CD4-positive, alpha-beta T cell treated with Interleukin-10 for 1 hour (primary cell): Measurements from ENCODE around the gene GNAQ.

Experiments used
- DNase-seq: peaks from one replicate; pipeline ENCODE4 v3.0.0-alpha.2; 2020

GNAQ gene

DNA sequence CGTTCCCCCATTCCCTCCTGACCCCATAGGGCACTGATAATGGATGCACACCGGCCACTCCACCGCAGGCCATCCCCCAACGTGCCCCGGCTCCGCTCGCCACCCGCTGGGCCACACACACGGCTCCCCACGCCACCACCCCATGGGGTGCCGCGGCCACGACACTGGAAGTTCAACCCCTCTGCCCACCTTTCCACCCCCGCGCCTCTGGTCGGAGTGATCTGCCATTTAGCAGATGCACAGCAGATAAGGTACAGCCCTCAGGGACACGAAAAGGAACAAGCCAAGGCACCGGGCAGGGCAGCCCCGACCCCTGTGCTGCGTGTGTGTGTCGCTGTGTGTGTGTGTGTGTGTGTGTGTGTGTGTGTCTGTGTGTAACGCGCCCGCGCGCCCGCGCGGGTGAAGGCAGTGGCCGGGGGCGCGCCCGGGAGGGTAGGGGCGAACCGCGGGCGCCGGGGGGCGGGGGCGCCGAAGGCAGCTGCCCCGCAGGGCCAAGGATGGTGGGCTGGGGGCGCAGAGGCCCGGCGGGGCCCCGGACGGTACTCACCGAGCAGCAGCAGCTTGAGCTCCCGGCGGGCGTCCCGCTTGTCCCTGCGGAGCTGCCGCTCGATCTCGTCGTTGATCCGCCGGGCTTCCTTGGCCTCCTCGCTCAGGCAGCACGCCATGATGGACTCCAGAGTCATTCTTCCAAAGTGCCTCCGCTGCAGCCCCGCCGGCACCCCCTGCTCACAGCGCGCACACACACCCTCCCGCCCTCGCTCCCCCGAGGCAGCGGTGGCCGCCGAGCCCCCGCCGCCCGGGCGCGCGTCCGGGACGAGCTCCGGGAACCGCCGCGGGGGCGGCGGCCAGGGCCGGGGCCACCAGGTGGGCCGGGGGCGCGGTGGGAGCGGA is 813 bp downstream of the GNAQ start:
- DNase-seq: peak; percentile 73

DNA sequence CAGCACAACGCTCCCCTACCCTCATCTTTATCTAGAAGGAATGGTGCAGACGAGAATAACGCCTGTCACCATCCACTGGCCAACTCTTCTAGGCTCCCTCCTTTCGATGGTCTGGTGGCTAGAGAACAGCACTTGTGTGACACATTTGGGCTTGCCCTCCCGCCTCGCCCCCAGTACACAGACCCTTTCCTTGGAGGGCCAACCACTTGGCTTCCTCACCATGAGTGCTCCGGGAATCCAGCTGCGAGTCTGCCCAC is 1.4 kb downstream of the GNAQ start:
- peak; percentile 36 for DNase-seq

DNA sequence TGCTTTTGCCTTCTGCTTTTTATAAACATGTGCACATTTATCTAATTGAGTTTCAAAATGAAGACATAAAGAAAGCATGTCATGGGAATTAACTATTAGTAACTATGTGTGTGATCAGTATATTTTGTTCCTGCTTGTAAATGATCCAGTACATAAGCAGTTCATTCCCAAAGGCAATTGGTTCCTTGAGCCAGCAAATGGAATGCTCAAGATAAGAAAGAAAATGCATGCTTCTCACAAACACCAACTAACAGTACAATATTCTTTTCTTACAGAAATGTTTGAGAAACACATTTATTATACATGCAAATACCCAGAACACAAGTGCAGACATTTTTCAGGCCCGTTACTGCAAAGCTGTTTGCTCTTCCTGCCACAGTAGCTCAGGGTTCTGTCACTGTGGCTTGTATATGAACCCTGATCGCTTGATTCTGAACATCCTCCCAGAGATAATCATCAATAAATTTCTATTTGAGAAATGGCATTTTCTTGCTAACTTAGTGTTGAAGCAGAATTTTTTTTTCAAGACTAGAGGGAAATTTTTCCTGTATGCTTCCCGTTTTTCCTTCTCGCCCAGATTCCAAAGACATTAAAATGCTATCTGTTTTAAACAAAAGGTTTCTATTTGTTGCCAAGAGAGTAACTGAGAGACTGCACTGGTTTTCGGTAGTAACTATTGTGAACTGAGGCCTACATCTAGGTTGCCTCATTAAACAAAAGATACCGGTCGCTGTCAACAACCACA is 1.9 kb downstream of the GNAQ start:
- DNase-seq: peak; percentile 25

DNA sequence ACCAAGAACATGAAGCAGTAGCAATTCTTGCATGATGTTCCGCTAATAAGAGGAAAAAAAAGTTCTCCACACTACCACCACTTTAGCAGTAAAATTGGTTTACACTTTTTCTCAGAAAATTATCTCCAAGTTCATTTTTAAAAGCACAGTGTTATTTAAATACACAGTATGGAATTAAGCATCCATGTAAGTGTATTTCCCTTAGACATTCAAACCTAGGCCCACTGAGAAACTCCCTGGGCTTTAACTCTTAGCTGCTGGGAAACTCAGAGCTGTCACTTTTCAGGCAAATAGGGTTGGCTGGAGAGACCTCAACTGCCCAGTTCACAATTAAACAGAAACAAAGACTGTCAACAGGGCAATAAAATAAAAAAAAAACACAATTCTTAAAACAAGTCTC is 2.7 kb downstream of the GNAQ start:
- DNase-seq: no peak

DNA sequence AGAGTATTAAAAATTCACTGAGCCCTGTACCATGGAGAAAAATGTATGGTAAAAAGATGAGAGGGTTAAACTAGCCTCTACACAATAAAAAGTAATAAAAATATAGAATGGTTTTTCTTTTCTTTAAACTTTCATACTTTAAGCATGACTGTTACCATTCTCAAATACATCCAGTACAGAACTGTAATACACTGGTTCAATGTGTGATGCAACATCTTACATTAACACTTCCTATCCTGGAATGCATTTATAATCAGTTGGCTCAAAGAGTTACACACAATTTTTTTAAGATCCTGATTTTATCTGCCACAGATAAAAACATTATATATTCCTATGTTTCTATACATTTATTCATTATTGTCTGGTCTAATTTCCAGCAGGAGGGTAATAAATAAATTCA is 4.7 kb downstream of the GNAQ start:
- no peak for DNase-seq

DNA sequence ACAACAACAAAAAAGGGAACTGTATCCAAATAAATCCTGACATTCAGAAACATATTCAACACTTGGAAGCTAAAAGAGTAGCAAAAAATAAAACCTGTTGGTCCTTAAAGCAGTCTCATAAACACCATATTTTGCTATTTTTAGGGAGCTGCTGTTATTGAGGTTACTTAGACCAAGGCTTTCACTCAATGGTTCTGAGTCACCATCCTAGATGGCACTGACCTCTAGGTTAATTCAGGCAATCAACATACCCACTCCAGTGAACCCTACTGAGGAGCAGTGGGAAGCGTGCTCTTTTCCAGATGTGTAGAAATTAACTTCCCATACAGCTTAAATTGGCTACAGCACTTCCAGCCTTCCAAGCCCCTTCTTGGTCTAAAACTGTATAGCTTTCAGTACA is 5.2 kb downstream of the GNAQ start:
- DNase-seq: no peak

DNA sequence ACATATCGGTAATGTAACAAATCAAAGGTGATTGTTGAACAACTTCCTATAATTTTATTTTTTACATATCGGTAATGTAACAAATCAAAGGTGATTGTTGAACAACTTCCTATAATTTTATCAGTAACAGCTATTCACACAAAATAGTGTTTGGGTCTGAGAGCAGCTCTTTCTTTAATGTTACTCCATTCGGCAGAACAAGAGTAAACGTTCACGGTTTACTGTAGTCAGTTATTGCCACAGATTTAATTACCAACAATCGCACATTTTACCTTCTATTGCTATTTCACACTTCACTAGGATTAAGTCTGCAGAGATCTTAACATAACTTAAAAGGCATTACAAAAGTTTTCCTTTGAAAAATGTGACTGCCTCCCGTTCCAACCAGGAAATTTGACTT is 6.4 kb downstream of the GNAQ start:
- DNase-seq: no peak

DNA sequence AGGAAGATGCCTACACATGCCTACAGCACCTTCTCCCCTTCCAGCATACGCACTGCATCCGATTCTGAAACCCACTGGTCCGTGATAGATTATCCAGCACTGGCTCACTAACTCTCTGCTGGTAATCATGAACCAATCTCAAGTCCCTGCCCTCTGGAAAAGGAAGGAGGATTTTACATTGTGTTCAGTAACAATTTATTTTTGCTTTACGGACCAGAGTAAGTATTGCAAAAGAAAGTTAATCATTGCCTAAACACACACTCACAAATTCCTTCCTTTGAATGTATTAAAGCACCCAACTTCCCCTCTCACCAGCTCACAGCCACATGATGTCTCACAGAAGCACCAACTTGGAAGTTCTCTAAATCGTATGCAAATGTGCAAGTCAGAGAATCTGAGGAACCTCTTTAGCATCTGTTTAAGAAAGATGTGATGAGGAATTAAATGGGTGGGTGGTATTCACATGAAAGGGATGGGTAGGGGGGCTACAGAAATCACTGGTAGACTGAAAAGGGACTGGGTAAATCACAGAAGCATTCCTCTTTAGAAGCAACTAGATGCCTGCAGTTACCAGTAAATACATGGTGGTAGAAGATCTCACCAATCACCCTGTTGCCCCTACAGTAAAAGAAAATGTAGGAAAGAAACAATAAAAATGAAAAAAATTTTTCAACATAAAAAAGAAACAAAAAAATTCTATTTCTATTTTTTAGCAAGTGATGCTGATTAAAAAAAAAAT is 8.4 kb downstream of the GNAQ start:
- DNase-seq: peak; percentile 18

DNA sequence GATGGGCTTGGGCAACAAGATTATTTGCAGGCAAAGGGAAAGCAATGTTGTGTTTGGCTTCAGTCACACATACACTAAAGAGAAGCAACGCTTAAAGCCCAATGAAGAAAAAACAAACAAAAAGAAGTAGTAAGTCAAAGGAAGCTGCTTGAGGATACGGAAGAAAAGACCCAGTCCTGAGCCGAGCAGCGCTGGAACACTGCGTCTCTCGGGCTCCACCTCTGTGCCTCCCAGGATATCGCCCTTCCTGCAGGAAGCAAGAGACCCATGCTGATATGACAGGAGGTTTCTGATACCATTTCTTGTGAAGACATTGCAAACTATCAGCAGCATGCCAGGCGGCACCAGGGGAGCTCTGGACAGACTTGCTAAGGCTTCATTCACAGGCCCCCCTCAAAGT is 9.9 kb downstream of the GNAQ start:
- no peak for DNase-seq

DNA sequence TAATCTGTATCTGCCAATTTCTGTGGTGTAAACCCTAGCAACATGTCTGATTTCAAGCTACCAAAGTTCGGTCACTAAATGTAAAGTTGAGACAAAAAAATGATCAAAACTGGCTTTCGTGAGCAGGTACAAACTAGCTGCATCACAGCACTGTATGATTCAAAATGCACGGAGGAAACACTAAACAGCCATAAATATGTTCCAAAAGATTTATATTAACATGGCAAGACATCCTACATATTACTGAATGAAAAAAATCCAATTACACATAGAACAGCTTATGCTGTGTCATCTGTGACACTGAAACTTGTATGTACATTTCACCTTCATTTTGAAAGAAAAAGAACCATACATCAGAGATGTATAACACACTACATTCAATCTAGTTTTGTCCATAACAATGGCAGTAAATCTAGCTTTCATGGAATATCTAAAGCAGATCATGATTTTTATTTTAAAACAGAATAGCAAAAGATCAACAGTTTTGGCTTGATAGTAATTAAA is 14.4 kb downstream of the GNAQ start:
- DNase-seq: no peak

DNA sequence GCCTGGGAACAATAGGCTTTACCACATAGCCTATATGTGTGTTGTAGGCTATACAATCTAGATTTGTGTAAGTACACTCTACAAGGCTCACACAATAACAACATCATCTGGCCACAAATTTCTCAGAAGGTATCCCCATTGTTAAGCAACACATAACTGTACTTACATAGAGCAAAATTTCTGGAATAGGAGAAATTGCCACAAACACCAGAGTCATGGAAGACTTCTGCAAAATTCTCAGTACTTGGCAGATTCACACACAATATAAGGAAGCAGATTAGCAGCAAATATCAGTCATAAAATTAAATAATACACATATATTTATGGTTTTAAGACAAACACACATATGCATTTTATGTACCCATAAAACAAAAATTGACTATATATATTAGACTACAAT is 16.4 kb downstream of the GNAQ start:
- no peak for DNase-seq

DNA sequence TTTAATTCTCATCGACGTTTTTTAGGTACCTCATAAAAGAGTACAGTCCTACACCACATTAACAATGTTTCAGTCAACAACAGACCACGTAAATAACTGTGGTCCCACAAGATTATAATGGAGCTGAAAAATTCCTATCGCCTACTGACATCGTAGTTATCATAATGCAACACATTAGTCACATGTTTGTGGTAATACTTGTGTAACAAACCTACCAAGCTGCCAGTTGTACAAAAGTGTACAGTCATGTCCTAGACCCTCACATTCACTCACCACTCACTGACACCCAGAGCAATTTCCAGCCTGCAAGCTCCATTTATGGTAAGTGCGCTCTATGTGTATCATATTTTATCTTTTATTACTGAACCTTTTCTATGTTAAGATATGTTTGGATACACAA is 16.8 kb downstream of the GNAQ start:
- DNase-seq: no peak

DNA sequence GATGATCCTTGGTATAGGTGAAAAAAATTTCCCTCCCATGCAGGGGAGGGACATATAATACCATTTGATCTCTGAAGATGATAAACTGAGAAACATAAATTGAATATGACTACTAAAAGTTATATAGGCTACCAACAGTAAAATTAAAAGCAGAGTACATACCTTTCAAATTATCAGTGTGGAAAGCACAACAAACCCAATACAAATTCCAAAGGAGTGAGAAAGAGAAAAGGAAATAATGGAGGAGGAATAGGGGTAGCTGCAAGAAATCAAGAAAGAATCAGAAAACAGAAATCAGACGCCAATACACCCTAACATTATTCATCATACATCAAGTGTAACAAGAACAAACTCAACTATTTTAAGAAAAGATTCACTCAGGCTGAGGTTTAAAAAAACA is 17.7 kb downstream of the GNAQ start:
- no peak for DNase-seq

DNA sequence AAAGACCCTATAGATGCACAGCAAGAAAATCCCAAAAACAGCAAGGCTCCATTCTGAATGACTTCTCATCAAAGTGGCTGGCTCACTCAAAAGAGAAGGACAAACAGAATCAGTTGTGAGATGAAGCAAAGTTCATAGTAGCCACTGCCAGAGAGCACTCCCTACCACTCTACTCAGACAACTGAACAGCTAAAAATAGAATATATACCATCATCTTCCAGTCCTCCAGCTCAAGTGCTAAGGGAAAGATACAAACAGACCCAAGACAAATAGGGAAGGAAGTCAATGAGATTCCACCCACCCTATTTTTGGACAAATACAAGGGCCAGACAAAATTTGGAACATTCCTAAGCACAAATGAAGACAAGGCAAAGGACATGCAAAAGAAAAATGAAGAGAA is 20.6 kb downstream of the GNAQ start:
- no peak for DNase-seq

DNA sequence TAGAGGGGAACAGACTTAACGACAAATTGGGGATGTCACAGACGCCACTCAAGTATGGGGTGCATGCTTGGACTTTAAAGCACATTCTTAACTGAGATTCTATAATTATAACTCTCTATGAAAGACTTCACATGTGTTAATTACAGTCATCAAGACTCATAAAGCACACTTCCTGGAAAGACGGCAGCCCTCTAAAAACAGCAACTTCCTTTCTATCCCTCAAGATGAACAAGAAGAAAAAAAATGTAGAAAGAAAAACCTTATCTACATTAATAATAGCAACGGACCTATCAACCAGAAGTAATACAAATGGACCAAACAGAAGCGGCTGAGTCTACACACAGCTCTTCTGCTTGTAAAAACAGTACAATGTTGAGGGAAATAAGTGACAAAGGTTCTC is 21.2 kb downstream of the GNAQ start:
- peak; percentile 16 for DNase-seq

DNA sequence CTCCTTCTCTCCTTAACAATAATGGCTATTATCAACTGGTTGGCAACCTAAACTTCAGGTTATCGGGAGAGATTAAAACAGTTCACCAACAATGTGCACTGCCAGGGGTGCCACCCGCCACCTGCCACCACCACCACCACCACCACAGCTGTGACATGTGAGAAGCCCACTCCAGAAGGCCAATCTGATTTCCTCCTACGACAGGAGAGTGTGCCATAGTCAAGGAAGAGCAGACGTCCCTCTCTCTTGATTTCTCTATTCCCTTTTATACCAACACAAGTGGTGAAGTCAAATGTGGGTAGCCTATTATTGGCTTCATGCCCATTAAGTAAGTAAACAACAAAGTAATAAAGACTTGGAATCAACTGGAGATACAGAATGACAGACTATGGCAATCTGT is 22.4 kb downstream of the GNAQ start:
- DNase-seq: no peak

DNA sequence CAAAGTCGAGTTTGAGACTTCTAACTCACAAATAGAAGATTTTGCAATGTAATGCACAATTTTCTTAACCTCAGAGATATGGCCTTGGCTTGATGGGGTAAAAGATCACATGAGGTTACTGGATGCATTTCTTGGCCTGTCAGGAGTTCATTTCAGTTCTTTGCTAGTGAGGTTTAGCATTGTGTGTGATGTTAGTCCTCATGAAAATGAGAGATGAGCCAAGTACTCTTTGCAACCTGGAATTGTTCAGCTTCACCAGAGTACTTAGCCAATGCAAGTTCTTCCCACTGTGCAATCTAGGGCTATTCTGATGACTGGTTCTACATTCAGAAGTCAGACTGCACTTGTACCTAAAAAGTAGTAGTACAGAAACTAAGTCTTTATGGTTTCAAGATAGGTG is 24.9 kb downstream of the GNAQ start:
- DNase-seq: no peak

DNA sequence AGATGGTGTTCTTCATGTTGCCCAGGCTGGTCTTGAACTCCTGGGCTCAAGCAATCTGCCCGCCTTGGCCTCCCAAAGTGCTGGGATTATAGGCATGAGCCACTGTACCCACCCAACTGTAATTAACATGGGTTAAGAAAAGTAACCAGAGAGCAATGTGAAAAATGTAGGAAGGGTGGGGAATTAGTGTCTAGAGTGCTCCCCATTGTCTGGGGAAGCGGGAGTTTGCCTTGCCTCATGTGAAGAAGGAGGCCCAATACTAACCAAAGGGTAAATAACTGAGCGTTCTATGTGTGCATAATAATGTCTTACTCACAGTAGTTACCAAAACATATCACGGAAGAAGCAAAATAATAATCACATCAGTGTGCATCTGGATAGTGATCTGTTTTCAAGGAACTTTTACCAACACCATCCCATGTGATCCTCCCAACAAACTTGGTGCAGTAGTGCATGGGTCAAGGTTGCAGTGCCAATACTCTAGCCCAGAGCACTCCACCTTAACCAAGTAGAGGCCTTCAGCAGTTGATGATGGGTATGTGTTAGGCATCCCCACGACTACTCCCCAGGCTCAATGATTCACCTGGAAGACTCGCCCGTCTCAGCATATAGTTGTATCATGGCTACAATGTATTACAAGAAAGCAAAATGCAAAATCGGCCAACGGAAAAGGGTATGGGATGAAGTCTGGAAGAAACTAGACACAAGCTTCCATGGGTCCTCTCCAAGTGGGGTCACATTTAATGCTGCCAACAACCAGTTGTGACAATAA is 26.2 kb downstream of the GNAQ start:
- DNase-seq: no peak

DNA sequence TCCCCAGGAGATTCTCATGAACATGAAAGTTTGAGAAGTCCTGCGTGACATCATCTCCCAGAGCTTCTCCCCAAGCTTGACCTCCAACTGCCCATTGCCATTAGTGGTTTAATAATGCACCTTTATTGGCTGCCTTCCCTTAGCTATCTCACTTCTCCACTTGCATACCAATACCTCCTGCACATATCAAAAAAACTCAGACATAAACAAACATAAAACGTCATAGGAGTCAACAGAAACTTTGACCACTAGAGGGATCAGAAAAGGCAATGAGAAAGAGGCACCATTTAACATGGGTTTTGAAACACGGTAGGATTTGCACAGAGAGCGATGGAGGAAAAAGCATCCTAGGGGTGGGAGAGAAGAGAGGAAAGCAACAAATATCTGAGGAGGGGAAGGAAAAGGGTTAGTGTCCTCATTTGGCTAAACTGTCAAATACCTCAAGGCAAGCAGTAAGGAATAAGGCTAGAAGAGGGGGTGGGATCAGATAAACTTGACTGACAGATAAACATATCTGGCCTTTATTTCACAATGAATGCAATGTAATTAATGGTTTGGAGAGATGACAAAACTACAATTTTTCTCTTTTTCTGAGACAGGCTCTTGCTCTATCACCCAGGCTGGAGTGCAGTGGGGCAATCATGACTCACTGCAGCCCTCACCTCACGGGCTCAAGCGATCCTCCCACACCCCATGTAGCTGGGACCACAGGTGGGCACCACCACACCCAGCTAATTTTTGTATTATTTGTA is 27.0 kb downstream of the GNAQ start:
- DNase-seq: peak; percentile 20

DNA sequence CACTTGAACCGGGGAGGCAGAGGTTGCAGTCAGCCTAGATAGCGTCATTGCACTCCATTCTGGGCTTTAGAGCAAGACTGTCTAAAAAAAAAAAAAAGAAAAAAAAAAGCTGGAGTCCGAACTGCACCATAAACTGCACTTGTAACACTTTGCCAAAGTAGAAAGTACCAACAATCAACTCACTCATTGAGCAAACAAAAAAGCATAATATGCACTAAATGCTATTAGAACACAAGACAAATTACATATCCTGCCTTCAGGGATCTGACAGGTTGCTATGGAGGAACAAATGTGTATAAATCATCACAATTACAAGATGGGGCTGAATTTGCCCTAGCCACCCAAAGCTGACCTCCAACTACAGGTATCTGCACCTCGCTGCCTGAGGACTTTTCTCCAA is 27.9 kb downstream of the GNAQ start:
- DNase-seq: no peak

DNA sequence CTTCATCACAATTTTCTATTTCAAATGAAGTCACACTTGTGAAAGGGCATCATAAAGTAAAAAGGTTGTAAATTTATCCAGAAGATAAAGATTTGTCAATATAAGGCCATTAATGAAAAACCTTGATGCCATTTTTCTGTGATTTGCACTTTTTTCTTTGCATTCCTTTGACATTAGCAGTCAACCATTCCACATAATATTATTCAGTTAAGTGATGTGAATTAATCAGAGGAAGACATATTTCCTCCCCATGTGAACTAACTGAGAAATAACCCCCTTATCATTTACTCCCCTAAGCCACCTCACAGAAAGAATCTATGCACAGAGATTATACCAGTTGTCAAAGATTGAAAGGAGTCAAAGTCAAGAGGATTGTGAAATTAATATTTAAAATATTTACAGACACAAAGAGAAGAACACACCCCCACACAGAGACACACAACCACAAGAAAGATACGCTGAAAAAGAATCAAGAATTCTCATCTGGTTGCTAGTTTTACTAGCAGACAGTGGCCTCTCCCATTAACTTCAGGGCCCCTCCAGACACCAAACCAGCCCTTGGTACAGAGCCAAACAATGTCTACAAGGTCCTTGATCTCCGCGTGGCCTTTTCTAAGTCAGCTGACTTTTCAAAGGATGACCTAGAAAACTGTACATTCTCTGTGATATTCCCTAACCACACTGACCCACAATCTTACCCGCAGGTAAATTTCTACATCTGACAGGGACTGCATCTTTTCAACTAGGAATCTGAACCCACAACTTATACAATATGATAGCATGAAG is 29.5 kb downstream of the GNAQ start:
- DNase-seq: no peak
